GM19351 (cell line): ENCODE data around the gene ELMO3.

ENCODE experiments used
- ATAC-seq: cut with Tn5 transposase; IDR thresholded peaks from one replicate; pipeline ENCODE4 v1.9.1; 2021; ENCODE audit warnings: mild to moderate bottlenecking, moderate library complexity; ENCODE audit not compliant: unreplicated experiment

Gene ELMO3

GRCh38 chr16:67252609-67253497 lies 53.9 kb downstream of the ELMO3 start:
- ATAC-seq: no peak
